Measurements from ENCODE around the gene TTC39B.
"Not testable (repeated sequence)": the region's sequence is repeated elsewhere in the genome, so short reads cannot be mapped to it uniquely, and the experiment has no call there.

TTC39B gene

DNA sequence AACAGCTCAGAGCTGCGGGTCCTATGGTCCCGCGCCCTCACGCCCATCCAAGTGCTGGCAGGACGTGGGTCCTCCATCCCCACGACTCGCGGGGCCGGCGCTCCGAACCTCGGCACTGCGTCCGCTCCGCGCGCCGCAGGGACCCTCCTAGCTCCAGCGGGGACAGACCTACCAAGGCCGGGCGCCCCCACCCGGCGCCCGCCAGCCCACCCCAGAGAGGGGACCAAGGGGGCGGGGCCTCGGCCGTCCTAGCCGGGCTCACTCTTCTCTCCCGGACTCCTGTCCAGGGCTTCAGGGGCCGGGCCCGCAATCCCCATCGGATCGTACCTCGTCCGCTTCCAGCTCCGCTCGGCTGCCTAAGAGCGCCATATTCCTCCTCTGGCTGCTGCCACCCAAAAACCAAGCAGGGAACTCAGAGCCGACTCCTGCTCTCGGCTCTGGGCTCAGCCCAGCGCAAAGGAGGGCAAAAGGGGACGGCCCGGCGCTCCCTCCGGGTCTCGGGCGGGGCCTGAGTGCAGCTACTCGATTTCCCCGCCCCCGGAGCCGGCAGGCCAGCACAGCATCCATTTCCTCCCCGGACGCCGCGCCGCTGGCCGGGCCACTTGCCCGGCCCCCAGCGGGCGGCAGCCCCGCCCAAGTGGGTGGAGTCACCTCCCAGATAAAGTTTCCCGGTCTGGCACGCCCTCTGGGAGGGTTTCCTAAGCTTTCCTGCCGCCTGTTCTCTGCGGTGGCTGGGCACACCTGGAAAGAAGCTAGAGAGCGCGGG is at the start of gene TTC39B:
TTC39B (minus strand) TSS at position 460 of the 766 bp plus-strand sequence; CDS start at position 369, 91 bp downstream.
- peak; percentile 87 for DNase-seq

DNA sequence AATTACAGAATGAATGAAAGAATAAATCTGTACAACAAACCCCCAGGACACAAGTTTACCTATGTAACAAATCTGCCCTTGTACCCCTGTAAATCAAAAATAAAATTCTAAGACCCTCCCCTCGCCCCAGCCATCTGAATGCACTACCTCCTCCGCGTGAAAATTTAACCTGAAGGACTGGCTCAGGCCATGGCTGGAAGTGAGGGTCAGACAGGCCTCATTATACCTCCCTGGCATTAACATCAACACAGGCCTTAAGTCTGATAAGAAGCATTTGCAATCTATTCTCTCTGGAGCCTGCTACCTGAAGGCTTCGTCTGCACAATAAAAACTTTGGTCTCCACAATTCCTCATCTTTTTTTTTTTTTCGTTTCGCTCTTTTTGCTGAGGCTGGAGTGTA is 48.7 kb upstream of the TTC39B start:
- no peak for DNase-seq

DNA sequence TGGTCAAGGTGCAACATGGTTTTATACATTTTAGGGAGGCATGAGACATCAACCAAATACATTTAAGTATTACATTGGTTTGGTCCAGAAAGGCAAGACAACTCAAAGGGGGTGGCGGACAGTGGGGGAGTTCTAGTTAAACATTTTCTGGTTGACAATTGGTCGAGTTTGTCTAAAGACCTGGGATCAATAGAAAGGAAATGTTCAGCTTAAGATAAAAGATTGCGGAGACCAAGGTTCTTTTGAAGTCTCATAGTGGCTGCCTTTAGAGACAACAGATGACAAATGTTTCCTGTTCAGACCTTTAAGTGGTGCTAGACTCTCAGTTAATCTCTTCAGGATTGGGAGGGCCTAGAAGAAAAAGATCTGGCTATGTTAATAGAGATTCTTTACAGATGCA is 47.7 kb upstream of the TTC39B start:
- DNase-seq = no peak

DNA sequence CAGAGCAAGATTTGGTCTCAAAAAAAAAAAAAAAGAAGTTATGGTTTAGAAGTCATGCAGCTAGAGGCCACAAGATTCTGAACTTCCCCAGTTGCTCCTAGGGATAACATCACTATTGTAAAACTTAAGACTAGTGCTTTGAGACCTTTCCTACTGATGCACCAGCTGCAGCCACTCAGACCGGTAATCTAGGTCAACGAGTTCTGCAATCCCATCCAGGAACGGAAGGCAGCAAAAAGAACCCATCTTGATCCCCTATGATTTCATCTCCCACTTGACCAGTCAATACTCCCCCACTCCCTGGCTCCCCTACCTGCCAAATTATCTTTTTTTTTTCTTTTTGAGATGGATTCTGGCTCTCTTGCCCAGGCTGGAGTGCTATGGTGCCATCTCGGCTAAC is 46.9 kb upstream of the TTC39B start:
- DNase-seq = no peak

DNA sequence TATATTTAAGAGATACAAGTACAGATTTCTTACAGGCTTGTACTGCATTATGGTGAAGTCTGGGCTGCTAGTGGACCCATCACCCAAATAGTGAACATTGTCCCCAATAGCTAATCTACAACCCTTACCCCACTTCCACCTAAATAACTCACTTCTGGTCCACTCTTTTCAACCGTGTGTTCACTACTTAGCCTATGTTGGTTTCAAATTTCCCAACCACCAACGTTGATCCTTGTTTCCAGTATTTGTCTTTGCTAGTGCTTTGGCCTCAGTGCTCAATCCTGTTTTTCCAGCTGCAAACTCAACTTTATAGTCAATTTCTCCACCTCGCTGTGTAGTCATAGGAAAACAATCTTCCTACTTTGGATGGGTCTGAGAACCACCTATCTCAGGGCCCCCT is 45.3 kb upstream of the TTC39B start:
- no peak for DNase-seq

DNA sequence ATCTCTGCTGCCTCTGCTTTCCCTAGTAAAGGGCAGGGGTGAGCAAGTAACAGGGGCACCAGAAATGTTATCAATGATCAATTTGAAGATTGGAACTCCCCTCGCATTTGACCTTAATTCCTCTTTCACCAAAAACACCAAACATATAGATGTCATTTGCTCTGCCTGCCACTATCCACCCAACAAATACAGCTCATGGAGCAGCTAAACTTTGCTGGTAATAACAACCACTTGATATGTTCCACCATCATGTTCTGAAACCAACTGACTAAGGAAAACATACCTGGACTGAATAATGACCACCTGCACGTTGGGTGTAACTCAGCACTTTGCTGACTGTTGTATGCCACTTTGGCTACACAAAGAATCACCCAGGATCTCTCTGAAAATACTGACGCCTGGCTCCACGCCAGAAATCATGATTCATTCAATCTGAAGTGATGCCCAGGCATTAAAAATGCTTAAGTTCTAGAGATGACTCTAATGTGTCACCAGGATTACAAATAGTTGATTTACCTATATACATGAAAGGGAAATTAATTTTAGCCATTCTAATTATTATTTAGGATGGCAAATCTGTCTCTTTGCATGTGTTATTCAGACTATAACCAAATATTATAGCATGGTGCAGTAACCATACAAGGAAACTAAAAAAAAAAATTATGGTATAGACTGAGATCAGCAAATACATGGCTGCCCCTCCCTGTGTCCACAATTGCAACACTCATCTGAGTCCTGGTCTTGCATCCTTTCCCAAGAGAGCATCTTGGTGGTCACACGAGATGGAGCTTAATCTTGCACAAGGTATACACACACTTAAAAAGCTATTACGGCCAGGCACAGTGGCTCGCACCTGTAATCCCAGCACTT is 43.1 kb upstream of the TTC39B start:
- DNase-seq = no peak

DNA sequence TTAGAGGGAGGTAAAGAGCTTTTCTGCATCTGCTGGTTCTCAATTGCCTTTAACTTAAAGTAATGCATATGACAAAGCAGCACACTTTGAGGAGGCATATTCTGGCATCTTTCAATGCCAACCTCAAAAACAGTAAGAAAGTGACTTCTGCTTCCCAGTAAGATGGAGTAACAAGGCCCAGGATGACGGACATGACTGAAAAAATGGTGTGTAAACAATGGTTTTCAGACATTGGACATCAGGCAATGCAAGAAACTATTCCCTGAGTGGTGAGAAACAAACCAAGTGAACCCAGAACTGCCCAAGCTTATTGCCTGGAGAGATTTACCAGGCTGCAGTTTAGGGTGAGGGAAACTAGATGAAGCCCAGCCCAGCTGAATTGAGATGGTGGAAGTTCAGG is 39.8 kb upstream of the TTC39B start:
- DNase-seq = no peak

DNA sequence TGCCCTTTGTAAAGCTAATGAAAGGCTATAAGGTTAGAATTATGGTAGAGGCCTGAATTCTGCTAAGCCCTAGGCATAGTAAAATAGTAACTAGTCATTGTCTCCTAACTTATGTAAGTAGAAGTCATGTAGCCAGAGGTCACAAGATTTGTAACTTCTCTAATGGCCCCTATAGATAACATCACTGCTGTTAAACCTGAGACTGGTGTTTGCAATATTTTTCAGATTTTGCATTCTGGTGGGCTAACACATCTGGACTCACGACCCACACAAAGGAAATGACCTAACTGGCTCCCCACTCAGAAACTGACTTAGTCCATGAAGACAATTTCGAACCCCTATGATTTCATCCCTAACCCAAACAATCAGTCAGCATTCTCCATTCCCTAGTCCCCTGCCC is 37.2 kb upstream of the TTC39B start:
- DNase-seq = no peak

DNA sequence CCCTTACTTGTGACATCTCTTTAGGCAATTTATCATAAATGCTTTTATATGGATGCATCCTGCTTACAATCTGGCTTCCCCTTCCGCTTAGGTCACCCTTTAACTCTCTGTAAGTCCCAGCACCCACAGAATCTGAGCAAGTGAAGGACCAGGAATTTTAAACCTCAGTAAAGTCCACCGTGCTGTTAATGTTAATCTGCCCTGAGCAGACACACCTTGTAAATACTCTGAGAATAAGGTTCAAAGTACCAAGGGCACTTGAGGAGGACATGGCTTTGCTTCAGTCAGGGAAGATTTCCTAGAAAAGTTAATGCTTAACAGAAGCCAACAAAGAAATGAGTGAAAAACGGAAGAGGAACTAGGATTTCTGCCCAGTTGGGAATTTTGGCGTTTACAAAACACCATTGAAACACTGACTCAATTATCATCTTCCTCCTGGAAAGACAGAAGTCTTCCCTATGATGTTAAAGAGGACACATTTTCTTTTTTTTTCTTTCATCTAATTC is 26.4 kb upstream of the TTC39B start:
- no peak for DNase-seq

DNA sequence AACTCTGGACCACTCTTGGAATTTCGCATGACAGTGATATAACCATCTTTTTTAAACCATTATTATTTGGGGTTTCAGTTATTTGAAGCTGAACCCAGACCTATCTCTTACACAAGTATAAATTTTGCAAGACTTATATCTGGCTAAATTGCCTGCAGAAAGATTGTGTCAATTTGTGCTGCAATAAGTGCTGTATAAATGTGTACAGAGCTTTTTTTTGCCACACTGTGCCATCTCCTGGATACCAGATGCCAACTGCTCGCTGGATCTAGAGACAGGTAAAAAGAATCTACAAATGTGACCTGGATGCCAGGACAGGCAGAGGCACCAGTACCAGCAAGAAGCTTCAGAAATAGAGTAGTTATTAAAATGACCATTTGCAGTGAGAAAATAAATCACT is 25.9 kb upstream of the TTC39B start:
- DNase-seq = no peak

DNA sequence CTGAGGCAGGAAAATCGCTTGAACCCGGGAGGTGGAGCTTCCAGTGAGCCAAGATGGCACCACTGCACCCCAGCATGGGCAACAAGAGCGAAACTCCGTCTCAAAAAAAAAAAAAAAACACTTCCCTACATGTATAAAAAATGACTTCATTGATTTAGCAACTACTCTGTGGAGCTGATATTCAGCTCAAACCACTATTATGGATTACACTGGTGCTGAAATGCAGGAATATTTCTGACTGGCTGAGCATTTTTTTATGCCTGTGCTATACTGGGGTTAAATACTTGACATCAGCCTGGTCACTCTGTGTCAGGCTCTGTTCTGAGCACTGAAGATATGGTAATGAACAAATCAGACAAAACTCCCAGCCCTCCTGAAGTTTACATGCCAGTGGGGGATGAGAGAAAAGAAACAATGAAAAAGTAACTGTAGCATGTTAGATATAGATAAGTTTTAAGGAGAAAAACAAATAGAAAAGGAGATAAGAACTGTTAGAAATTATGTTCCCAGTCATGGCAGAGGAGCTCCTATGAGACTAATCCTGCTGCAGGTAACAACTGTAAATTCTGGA is 22.6 kb upstream of the TTC39B start:
- no peak for DNase-seq

DNA sequence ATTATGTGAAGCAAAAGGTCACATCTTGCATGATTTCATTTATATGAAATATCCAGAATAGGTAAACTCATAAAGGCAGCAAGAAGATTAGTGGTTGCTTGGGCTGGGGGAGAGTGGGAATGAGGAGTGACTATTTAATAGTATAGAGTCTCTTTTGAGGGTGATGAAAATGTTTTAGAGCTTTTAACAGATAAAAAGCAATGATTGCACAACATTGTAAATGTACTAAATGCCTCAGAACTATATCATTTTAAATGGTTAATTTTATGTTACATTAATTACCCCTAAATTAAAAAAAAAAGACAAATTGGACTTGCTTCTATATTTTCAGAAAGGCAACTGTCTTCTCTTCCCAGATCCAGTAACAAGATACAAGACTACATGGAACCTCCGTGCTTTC is 21.9 kb upstream of the TTC39B start:
- DNase-seq = no peak

DNA sequence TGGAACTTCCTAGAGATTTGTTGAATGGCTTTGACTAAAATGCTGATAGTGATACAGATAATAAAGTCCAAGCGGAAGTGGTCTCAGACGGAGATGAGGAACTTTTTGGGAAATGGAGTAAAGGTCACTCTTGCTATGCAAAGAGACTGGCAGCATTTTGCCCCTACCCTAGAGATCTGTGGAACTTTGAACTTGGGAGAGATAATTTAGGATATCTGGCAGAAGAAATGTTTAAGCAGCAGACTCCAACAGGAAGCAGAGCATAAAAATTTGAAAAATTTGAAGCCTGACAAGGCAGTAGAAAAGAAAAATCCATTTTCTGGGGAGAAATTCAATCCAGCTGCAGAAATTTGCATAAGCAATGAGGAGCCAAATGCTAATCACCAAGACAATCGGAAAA is 15.7 kb upstream of the TTC39B start:
- DNase-seq = not testable (repeated sequence)

DNA sequence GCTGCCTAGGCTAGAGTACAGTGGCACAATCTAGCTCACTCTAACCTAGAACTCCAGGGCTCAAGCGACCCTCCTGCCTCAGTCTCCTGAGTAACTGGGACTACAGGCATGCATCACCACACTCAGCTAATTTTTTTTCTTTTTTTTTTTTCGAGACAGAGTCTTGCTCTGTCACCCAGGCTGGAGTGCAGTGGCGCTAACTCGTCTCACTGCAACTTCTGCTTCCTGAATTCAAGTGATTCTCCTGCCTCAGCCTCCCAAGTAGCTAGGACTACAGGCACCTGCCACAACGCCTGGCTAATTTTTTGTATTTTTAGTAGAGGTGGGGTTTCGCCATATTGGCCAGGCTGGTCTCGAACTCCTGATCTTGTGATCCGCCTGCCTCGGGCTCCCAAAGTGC is 12.6 kb upstream of the TTC39B start:
- DNase-seq = not testable (repeated sequence)

DNA sequence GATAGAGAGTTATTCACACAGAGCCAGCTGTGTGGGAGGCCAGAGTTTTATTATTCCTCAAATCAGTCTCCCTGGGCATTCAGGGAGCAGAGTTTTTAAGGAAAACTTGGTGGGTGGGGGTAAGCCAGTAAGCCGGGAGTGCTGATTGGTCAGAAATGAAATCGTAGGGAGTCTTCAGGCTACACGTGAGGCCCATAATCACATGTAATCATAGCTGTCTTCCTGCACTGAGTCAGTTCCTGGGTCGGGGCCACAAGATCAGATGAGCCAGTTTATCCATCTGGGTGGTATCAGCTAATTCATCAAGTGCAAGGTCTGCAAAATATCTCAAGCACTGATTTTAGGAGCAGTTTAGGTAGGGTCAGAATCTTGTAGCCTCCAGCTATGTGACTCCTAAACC is 10.8 kb upstream of the TTC39B start:
- no peak for DNase-seq

DNA sequence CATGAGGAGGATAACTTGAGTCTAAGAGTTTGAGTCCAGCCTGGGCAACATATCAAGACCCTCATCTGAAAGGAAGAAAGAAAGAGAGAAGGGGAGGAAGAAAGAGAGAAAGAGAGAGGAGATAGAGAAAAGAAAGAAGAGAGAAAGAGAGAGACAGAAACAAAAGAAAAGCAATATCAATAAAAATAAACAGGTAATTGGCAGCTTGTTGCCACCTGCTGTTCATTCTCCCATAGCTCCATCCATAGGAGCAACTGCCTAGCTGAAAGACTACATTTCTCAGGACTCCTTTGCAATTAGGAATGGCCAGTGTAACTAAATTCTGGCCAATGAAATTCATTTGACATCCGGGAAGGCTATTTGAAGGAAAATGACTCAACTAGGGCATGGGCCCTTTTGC is 4.6 kb upstream of the TTC39B start:
- DNase-seq = no peak

DNA sequence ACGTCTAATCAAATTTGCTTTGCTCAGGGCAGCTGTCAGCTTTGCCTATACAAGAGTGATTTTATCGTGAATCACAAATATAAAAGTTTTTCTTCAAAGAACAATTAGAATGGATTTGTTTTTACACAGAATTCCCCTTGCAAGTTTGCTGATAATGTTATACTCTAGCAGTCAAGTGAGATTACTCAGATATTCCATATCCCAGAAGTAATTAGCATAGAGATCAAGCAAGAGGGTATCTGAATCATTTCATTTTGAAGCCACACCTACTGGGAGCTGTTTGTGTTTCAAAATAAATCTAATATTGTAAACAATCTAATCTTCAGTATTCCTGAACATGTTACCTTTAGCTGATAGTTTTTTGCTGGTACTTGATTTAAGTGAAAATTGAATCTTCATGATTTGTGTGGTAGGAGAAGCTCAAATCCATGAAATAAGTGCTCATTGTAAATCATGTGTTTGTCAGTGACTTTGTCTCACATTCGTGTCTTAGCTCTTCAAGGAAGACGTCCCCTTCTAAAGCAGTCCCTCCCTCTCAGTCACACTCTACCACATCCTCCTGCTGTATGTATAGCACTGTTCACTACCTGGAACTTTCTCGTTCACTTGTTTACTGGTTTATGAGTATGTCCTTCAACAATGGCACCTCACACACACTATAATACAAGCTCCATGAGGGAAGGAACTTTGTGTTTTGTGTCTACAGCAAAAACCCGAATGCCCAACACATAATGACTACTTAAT is 3.3 kb upstream of the TTC39B start:
- DNase-seq = no peak

DNA sequence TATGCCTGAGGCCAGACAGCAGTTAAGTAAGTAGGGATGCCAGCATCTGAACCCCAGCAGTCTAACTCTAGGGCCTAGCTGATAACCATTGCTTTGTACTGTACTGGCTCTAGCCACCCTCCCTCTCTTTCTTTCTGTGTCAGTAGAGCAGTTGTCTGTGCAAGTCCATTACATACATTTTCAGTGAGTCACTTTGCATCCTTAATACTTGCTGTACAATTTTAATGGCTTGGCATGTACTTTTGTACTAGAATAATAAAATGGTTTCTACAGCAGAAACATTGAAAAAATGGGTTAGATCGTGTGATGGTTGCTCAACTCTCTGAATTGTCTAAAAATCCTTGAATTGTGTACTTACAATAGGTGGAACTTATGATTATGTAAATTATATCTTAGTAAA is 1.5 kb upstream of the TTC39B start:
- DNase-seq = no peak

DNA sequence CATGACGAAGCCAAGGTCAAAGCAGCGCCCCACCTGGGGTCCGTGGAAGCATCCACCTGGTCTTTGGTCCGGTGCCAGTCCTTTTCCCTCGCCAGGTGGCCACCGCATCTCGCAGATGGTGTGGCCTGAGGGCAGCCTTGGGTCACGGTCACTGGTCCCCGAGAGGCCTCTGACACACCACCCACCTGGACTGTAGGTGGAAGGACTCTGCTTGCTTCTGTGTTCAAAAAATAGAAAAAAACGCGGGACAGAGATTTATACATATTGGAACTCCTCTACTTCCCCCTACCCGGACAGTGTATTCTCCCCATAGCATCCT is 466 bp upstream of the TTC39B start:
- DNase-seq = no peak

DNA sequence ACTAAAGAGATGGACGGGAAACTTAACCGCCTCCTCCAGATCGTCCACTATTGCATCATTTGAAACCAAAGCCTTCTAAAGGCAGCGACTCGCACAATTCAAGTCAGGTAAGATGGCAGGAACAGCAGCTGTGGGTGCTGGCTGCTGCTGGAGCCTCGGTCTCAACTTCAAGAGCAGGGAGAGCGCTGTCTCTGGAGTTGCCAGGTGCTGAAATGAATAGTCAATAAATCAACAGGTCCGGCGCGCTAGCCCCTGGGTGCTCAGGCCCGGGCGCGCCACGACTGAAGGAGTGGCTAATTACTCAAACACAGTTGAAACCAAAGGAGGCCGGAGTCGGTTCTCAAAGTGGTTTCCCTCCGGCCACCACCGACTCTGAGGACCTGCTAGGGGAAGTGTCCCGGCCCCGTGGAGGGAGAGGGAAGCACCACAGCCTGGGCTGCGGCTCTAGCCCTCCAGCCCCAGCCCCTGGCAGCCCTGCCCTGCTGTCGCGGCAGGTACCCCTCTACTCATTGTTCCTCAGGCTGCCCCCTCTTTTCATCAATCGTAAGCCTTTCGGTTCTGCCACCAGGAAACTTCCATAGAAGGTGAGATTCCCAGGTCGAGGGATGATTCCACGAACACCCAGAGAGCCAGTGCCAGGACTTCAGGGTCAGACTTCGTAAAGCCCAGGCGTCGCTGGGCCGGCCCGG is 804 bp downstream of the TTC39B start:
- DNase-seq = peak; percentile 75

DNA sequence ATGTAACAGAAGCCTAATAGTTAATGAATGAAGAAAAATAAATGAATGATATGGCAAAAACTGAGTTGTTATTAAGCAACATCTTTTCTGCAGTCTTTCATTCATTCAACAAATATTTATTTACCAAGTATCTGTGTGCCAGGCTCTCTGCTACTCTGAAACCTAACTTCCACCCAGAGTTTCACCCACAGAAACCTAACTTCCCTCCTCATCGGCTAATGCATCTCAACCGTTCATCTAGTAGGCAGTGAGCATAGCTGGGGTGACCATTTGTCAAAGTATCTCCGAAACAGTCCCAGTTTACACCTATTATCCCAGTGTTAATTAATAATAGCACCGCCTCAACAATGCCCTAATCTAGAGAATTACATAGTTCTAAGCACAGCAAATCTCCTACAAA is 1.5 kb downstream of the TTC39B start:
- no peak for DNase-seq

DNA sequence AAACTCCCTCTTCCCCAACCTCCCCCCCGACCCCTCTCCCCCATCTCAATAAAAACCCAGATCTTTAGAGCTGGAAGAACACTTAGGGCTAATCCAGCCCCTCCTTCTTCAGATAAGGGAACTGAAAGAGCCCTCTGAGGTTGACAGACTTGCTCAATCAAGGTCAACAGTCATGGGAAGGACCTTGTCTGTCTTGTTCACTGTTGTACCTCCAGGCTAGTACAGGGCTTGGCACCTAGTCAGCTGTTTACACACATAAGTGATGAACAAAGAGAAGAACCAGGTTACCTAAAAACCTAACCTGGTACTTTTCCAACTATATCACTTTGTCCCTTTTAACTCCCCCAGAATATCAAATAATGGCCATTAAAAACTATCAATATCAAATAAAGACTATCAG is 2.4 kb downstream of the TTC39B start:
- no peak for DNase-seq

DNA sequence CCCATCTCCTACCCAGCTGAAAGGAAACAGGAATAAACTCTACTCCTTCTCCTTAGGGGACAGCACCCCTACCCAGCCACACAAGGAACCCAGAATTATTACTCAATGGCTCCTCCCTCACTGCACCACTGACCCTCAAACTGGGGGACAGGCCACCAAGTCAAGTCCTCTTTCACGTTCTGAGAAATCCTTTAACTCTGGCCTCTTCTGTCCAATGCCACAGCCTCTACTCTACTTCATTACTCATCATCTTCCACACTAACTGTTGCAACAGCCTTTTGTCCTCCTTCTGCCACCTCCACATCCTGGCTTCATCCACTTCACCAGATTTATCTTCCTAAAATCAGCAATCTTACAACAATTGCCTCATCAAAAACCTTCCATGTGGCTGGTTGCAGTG is 6.8 kb downstream of the TTC39B start:
- no peak for DNase-seq

Measured in activated CD8-positive, alpha-beta memory T cell treated with anti-CD3 and anti-CD28 coated beads, Interleukin-2, amount 50 U/mL, for 48 hours (primary cell).